ENCODE data around the gene LNX1. TPM values are rescaled to one million over a fixed set of nuclear protein-coding genes. Genes with fewer than 3 reads are reported as not detected.
"Not testable (repeated sequence)": the region's sequence is repeated elsewhere in the genome, so short reads cannot be mapped to it uniquely, and the experiment has no call there.

Gene LNX1
- polyA plus RNA-seq, 1 donor (not counting 4 experiments of a cell fraction or from before 2014, with no cell fraction given), result 0.22 TPM

DNA sequence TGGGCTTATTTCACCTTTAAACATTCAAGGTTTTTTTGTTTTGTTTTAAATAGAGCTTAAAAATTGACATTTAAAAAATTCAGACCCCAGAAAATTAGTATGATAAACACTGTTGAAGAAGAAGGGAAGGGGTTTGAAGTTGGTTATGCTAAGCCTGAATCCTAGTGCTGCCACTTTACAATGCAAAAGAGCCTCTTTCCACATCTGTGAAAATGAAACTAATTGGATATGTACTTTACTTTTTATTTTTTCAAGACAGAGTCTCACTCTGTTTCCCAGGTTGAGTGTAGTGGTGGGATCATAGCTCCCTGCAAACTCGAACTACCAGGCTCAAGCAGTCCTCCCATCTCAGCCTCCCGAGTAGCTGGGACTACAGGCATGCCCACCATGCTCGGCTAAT lies 172.1 kb downstream of the LNX1 start:
- dilution Hi-C loops (cut with MboI; ENCODE audit: extremely low pct_ligation_motif_present, low sequenced_read_pairs), result no loop called here
- no peaks in the 10 kb centered on the region for H3K27me3 ChIP-seq (ENCODE audit: control insufficient read depth, extremely low read depth, insufficient read depth, low read length)
- no peak overlapping the region for H3K4me3 ChIP-seq (ENCODE audit: control insufficient read depth in 2 of 3, extremely low read depth in 1 of 3, insufficient read depth in 2 of 3, low read depth in 1 of 3, low read length in 3 of 3)
- no peak overlapping the region for H3K27ac ChIP-seq (ENCODE audit: control insufficient read depth, insufficient read depth, low read length)
- no peak overlapping the region for H3K9ac ChIP-seq (ENCODE audit: control insufficient read depth, extremely low read depth, insufficient read depth, low read length)
- H4K20me1 ChIP-seq (ENCODE audit: control insufficient read depth, extremely low read depth, insufficient read depth, low read length), result no peaks in the 10 kb centered on the region
- H3K79me2 ChIP-seq (ENCODE audit: control insufficient read depth, insufficient read depth, low read length), result peaks cover 2% of the 10 kb centered on the region
- FAIRE-seq, result no peak
- no peak overlapping the region for H2AFZ ChIP-seq (ENCODE audit: control insufficient read depth, low read length)
- H3K36me3 ChIP-seq (ENCODE audit: control insufficient read depth in 2 of 2, extremely low read depth in 1 of 2, insufficient read depth in 2 of 2, low read length in 2 of 2), result no peaks in the 10 kb centered on the region
- TF ChIP-seq EZH2 (IDR thresholded peaks at IDR 0.05; ENCODE audit: low read length), result no peak
- TF ChIP-seq, protein P1, sequence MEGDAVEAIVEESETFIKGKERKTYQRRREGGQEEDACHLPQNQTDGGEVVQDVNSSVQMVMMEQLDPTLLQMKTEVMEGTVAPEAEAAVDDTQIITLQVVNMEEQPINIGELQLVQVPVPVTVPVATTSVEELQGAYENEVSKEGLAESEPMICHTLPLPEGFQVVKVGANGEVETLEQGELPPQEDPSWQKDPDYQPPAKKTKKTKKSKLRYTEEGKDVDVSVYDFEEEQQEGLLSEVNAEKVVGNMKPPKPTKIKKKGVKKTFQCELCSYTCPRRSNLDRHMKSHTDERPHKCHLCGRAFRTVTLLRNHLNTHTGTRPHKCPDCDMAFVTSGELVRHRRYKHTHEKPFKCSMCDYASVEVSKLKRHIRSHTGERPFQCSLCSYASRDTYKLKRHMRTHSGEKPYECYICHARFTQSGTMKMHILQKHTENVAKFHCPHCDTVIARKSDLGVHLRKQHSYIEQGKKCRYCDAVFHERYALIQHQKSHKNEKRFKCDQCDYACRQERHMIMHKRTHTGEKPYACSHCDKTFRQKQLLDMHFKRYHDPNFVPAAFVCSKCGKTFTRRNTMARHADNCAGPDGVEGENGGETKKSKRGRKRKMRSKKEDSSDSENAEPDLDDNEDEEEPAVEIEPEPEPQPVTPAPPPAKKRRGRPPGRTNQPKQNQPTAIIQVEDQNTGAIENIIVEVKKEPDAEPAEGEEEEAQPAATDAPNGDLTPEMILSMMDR (optimal IDR thresholded peaks at IDR 0.05 in 1 of 3, IDR thresholded peaks at IDR 0.05 in 1 of 3, conservative IDR thresholded peaks at IDR 0.05 in 1 of 3; ENCODE audit: extremely low read depth in 1 of 3, insufficient read depth in 2 of 3, low read length in 3 of 3), result no peak
- H3K4me1 ChIP-seq (ENCODE audit: control insufficient read depth, extremely low read depth, insufficient read depth, low read length), result no peaks in the 10 kb centered on the region
- no peaks in the 10 kb centered on the region for H3K9me1 ChIP-seq (ENCODE audit: control insufficient read depth, extremely low read depth, insufficient read depth, low read length)
- H3K9me3 ChIP-seq (ENCODE audit: control insufficient read depth, low read depth, low read length), result no peaks in the 10 kb centered on the region
- DNase-seq (ENCODE audit: low read depth, low spot score), result no peak
- no peak overlapping the region for H3K4me2 ChIP-seq (ENCODE audit: control insufficient read depth, extremely low read depth, insufficient read depth, low read depth, low read length)

DNA sequence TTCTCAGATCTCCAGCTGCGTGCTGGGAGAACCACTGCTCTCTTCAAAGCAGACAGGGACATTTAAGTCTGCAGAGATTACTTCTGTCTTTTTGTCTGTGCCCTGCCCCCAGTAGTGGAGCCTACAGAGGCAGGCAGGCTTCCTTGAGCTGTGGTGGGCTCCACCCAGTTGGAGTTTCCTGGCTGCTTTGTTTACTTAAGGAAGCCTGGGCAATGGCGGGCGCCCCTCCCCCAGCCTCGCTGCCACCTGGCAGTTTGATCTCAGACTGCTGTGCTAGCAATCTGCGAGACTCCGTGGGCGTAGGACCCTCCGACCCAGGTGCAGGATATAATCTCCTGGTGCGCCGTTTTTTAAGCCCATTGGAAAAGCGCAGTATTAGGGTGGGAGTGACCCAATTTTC lies 181.8 kb downstream of the LNX1 start:
- H3K36me3 ChIP-seq (ENCODE audit: control insufficient read depth in 2 of 2, extremely low read depth in 1 of 2, insufficient read depth in 2 of 2, low read length in 2 of 2); H3K4me1 ChIP-seq (ENCODE audit: control insufficient read depth, extremely low read depth, insufficient read depth, low read length); H2AFZ ChIP-seq (ENCODE audit: control insufficient read depth, low read length); H3K4me2 ChIP-seq (ENCODE audit: control insufficient read depth, extremely low read depth, insufficient read depth, low read depth, low read length); DNase-seq (ENCODE audit: low read depth, low spot score); H3K9me3 ChIP-seq (ENCODE audit: control insufficient read depth, low read depth, low read length); H3K9ac ChIP-seq (ENCODE audit: control insufficient read depth, extremely low read depth, insufficient read depth, low read length); H3K9me1 ChIP-seq (ENCODE audit: control insufficient read depth, extremely low read depth, insufficient read depth, low read length); H3K27me3 ChIP-seq (ENCODE audit: control insufficient read depth, extremely low read depth, insufficient read depth, low read length); H3K27ac ChIP-seq (ENCODE audit: control insufficient read depth, insufficient read depth, low read length); H3K4me3 ChIP-seq (ENCODE audit: control insufficient read depth in 2 of 3, extremely low read depth in 1 of 3, insufficient read depth in 2 of 3, low read depth in 1 of 3, low read length in 3 of 3); H4K20me1 ChIP-seq (ENCODE audit: control insufficient read depth, extremely low read depth, insufficient read depth, low read length); FAIRE-seq; dilution Hi-C loops (cut with MboI; ENCODE audit: extremely low pct_ligation_motif_present, low sequenced_read_pairs): not testable (repeated sequence)
- peaks cover 33% of the 10 kb centered on the region for H3K79me2 ChIP-seq (ENCODE audit: control insufficient read depth, insufficient read depth, low read length)

Other genes starting within 250 kb of the LNX1 start
- 13.9 to 16.7 TPM (median 16.1 TPM) in 3 replicates for gene SCFD2, start 225.4 kb downstream of the LNX1 start, polyA plus RNA-seq
- gene FIP1L1, start 213.8 kb downstream of the LNX1 start, polyA plus RNA-seq, result 22.7 to 36.7 TPM (median 23.9 TPM) in 3 replicates